Fibroblast of pulmonary artery (primary cell): Measurements from ENCODE around the gene PANK4.

Experiments
- DNase-seq: peaks from one replicate; pipeline ENCODE4 v3.0.0-alpha.2; 2010; ENCODE audit warnings: low read depth
- H3K4me3 ChIP-seq: replicated peaks from 2 replicates; pipeline ENCODE4 v1.5.1; 2011; ENCODE audit warnings: low read depth, mild to moderate bottlenecking, control low read depth, low read length, moderate library complexity
- CTCF ChIP-seq: IDR thresholded peaks from 2 replicates; pipeline ENCODE4 v1.5.1; 2011; ENCODE audit warnings: mild to moderate bottlenecking, control low read depth, low read length, inconsistent platforms; ENCODE audit errors: missing control alignments

The PANK4 gene

DNA sequence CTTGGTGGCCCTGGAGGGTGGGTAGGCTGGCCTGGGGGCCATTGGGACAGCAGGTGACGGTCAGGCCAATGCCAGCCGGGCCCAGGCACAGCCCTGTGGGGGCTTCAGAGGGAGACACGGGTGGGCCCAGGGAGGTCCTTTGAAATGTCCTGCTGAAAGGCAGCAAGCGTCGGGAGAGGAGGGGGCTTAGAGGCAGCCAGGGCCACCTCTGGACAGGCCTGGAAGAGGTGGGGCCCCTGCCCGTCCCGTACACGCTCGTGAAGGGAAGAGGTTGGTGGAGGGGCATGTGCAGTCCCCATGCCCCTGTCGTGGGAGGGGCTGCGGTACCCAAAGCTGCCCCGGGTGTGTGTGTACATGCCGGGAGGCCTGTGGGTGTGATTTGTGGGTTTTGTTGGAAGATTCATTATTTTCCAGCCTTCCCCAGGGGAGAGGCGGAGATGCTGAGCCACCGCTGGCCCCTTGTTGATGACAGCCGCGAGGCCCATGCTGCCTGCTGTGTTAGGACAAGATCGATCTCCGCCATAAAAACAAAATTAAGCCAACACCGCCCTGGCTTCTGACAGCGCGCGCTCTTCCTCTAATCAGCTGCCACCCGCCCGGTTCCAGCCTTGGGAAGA, 53.7 kb downstream of the PANK4 start:
- no peak for DNase-seq
- no peak overlapping the region for H3K4me3 ChIP-seq
- no peak for TF ChIP-seq CTCF

DNA sequence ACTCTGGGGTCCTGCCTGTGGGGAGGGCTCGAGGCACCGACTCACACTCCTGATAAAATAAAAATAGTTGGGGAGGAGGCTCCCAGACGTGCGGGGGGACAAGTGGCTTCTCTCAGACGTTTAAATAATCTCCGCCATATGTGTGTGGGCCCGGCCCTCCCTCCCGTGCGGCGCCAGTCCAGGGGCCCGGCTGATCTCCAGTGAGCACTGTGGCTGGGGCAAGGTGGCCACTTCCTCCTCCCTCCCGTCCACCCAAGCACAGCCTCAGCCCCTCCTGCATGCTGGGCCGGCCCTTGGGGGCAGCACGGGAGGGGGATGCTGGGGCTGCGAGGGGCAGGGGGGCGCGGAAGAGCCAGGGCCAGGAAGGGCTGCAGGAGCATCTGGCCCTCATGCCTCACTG, 54.3 kb downstream of the PANK4 start:
- no peak overlapping the region for H3K4me3 ChIP-seq
- no peak for TF ChIP-seq CTCF

DNA sequence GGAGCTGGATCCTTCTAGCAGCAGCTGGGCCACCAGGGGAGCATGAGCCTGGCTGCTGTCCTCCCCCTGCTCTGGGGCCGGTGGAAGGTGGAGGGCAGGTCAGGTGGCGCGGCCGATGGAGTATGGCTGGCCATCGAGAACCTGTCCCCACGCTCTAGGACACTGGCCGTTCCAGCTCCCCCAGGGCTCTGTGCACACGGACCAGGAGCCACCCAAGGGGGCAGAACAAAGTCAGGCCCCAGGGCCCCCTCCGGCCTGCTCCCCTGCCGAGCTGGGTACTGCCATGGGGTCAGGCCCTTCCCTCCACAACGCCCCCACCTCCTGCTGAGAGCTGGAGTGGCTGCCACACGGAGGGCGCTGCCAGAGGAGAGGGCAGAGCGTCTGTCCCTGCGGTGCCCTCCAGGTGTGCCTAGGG, 54.8 kb downstream of the PANK4 start:
- no peak overlapping the region for H3K4me3 ChIP-seq
- TF ChIP-seq CTCF: no peak
- no peak for DNase-seq

More for the DNA sequence above, 54.3 kb downstream of the PANK4 start:
- no peak for DNase-seq

GRCh38 chr1:2471159-2471471, 55.3 kb downstream of the PANK4 start:
- H3K4me3 ChIP-seq: no peak overlapping the region
- no peak for TF ChIP-seq CTCF
- no peak for DNase-seq

DNA sequence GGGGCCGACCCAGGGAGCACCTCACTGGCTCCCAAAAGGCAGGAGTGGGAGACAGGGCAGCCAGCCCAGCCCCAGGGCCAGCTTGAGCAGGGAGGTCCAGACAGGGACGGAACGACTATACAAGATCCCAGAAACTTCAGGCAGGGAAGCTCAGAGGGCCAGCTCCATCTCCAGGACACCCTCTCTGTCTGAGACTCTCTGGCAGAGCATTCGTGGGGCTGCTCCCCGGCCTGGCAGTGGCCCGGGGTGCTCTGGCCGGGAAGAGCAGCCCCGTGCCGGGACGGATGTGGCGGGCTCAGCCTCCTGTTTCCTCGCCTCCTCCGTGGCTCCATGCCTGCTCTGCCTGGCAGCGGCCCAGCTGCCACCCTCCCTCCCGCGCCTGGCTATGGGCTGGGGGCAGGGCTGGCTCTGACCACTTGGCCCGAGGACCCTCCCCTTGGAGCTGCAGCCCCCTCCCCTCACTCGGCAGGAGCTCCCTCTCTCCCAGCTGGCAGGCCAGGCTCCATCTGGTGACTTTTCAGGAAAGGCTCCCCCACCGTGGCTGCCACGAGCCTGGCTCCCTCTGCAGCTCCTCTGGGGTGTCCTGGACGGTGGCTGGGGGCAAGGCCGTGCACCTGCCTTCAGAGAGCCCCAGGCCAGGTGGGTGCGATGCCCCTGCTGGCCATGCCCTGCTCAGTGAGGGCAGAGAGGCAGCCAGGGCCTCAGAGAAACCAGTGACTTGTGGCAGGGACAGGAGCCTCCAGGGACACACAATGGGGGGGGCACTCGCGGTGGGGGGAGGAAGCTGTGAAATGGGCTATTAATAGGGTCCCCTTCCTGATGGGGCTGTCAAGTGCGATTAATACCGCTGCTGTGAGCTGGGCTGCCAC, 55.9 kb downstream of the PANK4 start:
- no peak for TF ChIP-seq CTCF
- DNase-seq: no peak

DNA sequence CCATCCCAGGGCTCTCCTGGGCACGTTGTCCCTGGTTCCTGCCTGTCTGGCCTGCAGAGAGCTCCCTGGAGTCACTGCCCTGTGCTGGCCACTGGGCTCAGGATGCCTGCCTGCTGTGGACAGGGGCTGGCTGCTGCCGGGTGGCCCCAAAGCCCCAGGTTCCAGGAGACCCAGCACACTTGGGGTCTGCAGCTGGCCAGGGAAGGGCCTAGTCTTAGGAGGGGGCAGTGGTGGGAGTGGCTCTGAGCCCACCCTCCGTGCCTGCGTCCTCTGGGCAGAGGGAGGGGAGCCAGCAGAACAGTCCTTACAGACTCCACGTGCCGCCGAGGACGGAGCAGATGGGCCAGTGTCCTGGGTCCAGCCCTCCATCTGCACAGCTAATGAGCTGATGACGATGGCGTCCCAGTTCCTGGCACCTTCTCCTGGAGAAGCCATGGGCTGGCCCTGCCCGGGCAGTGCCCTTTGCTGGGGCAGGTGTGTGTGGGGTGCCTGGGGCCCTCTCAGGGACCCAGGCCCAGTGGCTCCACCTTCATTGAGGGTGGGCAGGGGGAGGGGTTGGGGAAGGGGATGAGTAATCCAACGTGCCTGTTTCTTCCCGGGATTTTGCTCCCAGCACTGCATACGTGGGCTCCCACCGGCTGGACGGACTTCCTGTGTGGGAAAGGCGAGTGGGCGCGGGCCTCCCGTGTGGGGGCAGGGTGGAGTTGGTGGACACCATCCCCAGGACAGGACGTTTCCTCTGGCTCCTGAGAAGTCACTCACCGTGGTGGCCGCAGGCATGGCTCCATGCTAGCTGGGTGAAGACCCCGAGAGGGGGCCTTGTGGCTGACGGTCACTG, 57.1 kb downstream of the PANK4 start:
- DNase-seq: no peak
- no peak for TF ChIP-seq CTCF
- H3K4me3 ChIP-seq: no peak overlapping the region

More for the DNA sequence above, 55.9 kb downstream of the PANK4 start:
- no peak overlapping the region for H3K4me3 ChIP-seq
